NCI-H2029 treated with DMSO at 0.1 percent for 48 hours (cell line): ENCODE measurements around the gene VGLL3.
"Not testable (repeated sequence)": the region's sequence is repeated elsewhere in the genome, so short reads cannot be mapped to it uniquely, and the experiment has no call there.

Experiments
- DNase-seq: peaks from one replicate; lab custom pipeline; 2025; lab: John Stamatoyannopoulos, UW

VGLL3 gene

GRCh38 chr3:86989006-86989405, 1.9 kb downstream of the VGLL3 start:
- no peak for DNase-seq

GRCh38 chr3:86988235-86988634, 2.7 kb downstream of the VGLL3 start:
- no peak for DNase-seq

- no peak for DNase-seq
These were observed 3.6 kb downstream of the VGLL3 start for GRCh38 chr3:86987421-86987715.

GRCh38 chr3:86986671-86987420, 4.1 kb downstream of the VGLL3 start:
- DNase-seq = no peak

- no peak for DNase-seq
These were observed 5.6 kb downstream of the VGLL3 start for GRCh38 chr3:86985181-86985826.

GRCh38 chr3:86984271-86984670, 6.7 kb downstream of the VGLL3 start:
- DNase-seq = no peak

GRCh38 chr3:86982883-86983282, 8.1 kb downstream of the VGLL3 start:
- no peak for DNase-seq

- DNase-seq = no peak
These were observed 12.8 kb downstream of the VGLL3 start for GRCh38 chr3:86978111-86978551.

GRCh38 chr3:86976219-86976618, 14.7 kb downstream of the VGLL3 start:
- DNase-seq = no peak

- not testable (repeated sequence) for DNase-seq
These were observed 16.8 kb downstream of the VGLL3 start for GRCh38 chr3:86974177-86974576.

GRCh38 chr3:86973440-86973839, 17.5 kb downstream of the VGLL3 start:
- no peak for DNase-seq

- DNase-seq = no peak
These were observed 21.3 kb downstream of the VGLL3 start for GRCh38 chr3:86969500-86970189.

GRCh38 chr3:86968244-86968932, 22.6 kb downstream of the VGLL3 start:
- no peak for DNase-seq

GRCh38 chr3:86967062-86967461, 23.9 kb downstream of the VGLL3 start:
- DNase-seq = no peak

GRCh38 chr3:86965166-86965565, 25.8 kb downstream of the VGLL3 start:
- DNase-seq = no peak

GRCh38 chr3:86963611-86964010, 27.3 kb downstream of the VGLL3 start:
- no peak for DNase-seq

- DNase-seq = no peak
These were observed 29.7 kb downstream of the VGLL3 start for GRCh38 chr3:86961297-86961696.

GRCh38 chr3:86960550-86960949, 30.4 kb downstream of the VGLL3 start:
- no peak for DNase-seq

GRCh38 chr3:86958534-86958933, 32.4 kb downstream of the VGLL3 start:
- DNase-seq = no peak

GRCh38 chr3:86954747-86955146, 36.2 kb downstream of the VGLL3 start:
- DNase-seq = no peak

GRCh38 chr3:86954226-86954625, 36.7 kb downstream of the VGLL3 start:
- DNase-seq = no peak

- no peak for DNase-seq
These were observed 39.6 kb downstream of the VGLL3 start for GRCh38 chr3:86951322-86951721.

- no peak for DNase-seq
These were observed 40.2 kb downstream of the VGLL3 start for GRCh38 chr3:86950717-86951116.
